Breast epithelium (tissue), 4 donors: ENCODE data around the gene DMRTB1. TPM values are rescaled to one million over a fixed set of nuclear protein-coding genes. Genes with fewer than 3 reads are reported as not detected.

Source experiments
- DNase-seq, 2 donors: peaks; one replicate each; pipeline ENCODE4 v3.0.0-alpha.2; 2019; ENCODE audit warnings: low spot score in 2 of 2
- H3K27ac ChIP-seq, 2 donors: fragments of 200-600 bp; sonication (generic) in 1 of 2; one replicate each; pipeline ENCODE4 v1.5.1; 2016 to 2019; ENCODE audit warnings: mild to moderate bottlenecking in 1 of 2
- H3K27me3 ChIP-seq, 2 donors: fragments of 200-600 bp; sonication (generic) in 1 of 2; one replicate each; pipeline versions ENCODE4 v1.5.1 to v1.6.0; 2017 to 2019; ENCODE audit warnings: control low read depth in 1 of 2, mild to moderate bottlenecking in 1 of 2
- H3K36me3 ChIP-seq: fragments of 200-600 bp; one replicate; pipeline ENCODE4 v1.5.1; 2019
- H3K4me1 ChIP-seq, 2 donors: fragments of 200-600 bp; sonication (generic); one replicate each; pipeline ENCODE4 v1.5.1; 2016 to 2019; ENCODE audit warnings: control low read depth in 1 of 2
- H3K4me3 ChIP-seq, 3 donors: fragments of 200-600 bp; sonication (generic); 1 replicate in 2 of 3; 2 replicates in 1 of 3; pipeline ENCODE4 v1.5.1; 2016 to 2019; ENCODE audit warnings: mild to moderate bottlenecking in 3 of 3, moderate library complexity in 2 of 3
- H3K9me3 ChIP-seq, 2 donors: fragments of 200-600 bp; sonication (generic) in 1 of 2; one replicate each; pipeline ENCODE4 v1.5.1; 2016 to 2019; ENCODE audit warnings: control low read depth in 1 of 2
- POLR2A ChIP-seq: fragments of 450-650 bp; IDR thresholded peaks from one replicate; pipeline ENCODE4 v1.6.1; 2016; ENCODE audit warnings: antibody characterized with exemption, mild to moderate bottlenecking, moderate library complexity
- POLR2AphosphoS5 ChIP-seq, 3 donors: sonication (generic); formaldehyde crosslinking; IDR thresholded peaks; one replicate each; pipeline ENCODE4 v1.6.1; 2017; ENCODE audit warnings: antibody characterized with exemption in 3 of 3
- intact Hi-C: fragments of 100-400 bp; cut with DNase I; formaldehyde crosslinking; loops from one replicate; pipeline ENCODE4 v1.15.1; 2023; ENCODE audit warnings: low total_unique reads
- total RNA-seq, 3 donors: library from RNA; depleted of rRNA; stranded (reverse); fragments of >200 nt; gene quantifications; one replicate each; pipeline ENCODE4 v1.1.0, GENCODE V29; 2016
- TF ChIP-seq, protein P1 (sequence below), 3 donors: fragments of 450-650 bp; IDR thresholded peaks; one replicate each; pipeline ENCODE4 v1.5.1; 2016 to 2017; ENCODE audit warnings: antibody characterized with exemption in 3 of 3, mild to moderate bottlenecking in 3 of 3, moderate library complexity in 3 of 3

The DMRTB1 gene
- total RNA-seq, 3 donors from 2014 or later: not detected

DNA sequence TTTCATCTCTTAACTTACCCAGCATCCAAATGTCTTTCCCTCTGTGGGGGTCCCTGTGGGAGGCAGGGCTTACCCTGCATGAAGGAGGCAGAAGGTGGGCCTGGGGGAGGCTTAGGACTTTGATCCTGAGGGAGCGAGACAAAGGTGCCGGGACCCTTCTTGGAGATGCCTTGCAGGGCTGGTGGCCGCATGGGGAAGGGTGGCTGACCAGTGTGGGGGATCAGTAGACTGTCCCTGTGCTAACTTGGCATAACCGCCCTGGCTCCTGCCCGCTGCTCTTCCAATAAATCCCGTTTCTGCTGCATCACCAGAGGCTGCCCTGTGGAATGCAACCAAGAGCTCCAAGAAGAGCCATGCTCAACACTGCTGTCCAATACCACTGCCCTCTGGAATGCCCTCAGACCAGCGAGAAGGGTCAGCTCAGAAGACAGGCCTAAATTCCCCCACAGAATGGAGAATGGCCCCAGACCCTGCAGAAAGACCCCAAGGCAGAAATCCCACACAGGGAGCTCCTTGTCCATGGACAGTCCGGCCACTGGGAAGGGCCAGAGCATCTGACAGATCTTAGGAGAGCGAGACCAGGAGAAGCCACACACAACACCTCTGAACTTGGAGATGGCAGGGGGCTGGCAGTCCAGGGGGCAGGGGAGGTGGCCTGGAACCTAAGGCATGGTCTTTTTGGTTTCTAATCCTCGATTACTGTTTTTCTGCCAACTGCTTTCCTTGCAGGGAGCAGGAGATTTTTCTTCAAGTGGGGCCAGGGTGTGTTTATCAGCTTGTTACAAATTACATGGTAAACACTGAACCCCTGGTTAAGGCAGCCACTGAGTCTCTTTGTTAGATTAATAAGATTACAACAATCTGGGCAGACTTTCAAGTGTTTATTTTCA lies 46.7 kb upstream of the DMRTB1 start:
- no peak for TF ChIP-seq POLR2A
- Histone ChIP-seq H3K9me3 (no peaks in the 10 kb centered on the region), H3K27ac (no peak overlapping the region), H3K27me3 (peaks cover 0 to 16% of the 10 kb centered on the region in 2 donors), H3K4me3 (no peak overlapping the region), H3K36me3 (no peaks in the 10 kb centered on the region), H3K4me1 (no peaks in the 10 kb centered on the region)
- intact Hi-C loops: no loop called here
- no peak for DNase-seq

DNA sequence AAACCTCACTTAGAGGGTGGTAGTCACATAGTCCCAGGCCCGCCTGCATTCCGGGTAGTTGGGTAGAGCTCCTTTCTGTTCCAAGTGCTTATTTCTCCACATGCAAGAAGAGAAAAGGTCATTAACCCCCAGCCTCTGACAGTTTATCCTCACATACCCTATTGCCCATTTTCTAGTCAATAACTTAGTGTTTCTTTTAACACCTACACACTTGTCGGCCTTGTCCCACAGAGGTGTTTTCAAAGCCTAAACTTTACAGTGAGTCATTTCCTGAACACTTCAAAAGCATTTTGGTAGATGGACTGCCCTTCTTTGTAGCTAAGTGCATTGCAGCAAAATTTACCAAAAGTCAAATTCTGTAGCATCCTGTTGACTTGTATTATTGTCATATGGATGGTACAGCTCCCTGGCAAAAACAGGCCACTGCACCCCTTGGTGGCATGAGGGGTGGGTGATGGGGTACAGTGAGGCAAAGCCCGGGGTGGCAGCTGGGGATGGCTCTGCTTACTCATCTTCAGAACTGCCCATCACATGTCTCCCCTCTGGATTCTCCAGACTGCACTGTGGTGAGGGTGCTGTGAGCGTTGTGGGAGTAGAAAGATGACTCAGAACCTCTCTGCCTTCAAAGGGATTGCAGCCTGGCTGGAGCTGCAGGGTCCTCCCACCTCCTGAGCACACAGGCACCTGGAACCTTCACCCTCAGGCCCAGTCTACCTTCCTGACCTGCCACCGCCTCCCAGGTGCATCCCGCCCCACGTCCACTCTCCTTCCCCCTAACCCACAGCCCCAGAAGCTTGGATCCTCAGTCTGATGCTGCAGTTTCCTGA lies 45.8 kb upstream of the DMRTB1 start:
- no peaks in the 10 kb centered on the region for H3K9me3 ChIP-seq

DNA sequence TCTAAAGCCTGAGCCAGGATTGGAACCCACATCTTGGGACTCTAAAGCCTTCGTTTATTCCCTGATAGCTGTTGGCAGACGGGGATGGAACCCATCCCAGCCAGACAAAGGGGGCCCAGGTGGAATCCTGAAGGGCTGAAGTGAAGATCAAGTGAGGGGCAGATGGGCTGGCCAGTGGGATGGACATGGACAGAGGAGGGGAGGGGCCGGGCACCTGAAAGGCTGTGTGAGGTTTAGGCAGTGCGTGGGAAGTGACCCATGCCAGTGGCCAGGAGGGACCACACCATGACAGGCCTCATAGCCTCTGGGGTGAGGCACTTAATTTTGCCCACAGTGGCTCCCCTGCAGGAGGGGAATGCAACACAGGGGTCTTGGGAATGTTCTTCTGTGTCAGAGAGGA lies 44.6 kb upstream of the DMRTB1 start:
- DNase-seq: no peak
- TF ChIP-seq, protein P1, sequence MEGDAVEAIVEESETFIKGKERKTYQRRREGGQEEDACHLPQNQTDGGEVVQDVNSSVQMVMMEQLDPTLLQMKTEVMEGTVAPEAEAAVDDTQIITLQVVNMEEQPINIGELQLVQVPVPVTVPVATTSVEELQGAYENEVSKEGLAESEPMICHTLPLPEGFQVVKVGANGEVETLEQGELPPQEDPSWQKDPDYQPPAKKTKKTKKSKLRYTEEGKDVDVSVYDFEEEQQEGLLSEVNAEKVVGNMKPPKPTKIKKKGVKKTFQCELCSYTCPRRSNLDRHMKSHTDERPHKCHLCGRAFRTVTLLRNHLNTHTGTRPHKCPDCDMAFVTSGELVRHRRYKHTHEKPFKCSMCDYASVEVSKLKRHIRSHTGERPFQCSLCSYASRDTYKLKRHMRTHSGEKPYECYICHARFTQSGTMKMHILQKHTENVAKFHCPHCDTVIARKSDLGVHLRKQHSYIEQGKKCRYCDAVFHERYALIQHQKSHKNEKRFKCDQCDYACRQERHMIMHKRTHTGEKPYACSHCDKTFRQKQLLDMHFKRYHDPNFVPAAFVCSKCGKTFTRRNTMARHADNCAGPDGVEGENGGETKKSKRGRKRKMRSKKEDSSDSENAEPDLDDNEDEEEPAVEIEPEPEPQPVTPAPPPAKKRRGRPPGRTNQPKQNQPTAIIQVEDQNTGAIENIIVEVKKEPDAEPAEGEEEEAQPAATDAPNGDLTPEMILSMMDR (IDR thresholded peaks at IDR 0.05): no peak
- no peak for TF ChIP-seq POLR2A
- TF ChIP-seq POLR2AphosphoS5 (IDR thresholded peaks at IDR 0.05): no peak
- Histone ChIP-seq H3K9me3 (no peaks in the 10 kb centered on the region), H3K36me3 (no peaks in the 10 kb centered on the region), H3K27ac (no peak overlapping the region), H3K27me3 (peaks cover 0 to 5% of the 10 kb centered on the region in 2 donors), H3K4me1 (no peaks in the 10 kb centered on the region), H3K4me3 (no peak overlapping the region)
- intact Hi-C loops: no loop called here

More for the DNA sequence above, 45.8 kb upstream of the DMRTB1 start:
- Histone ChIP-seq H3K4me3 (no peak overlapping the region), H3K36me3 (no peaks in the 10 kb centered on the region), H3K27ac (peak overlapping the region in 1 of 2 donors; percentile 7), H3K4me1 (no peaks in the 10 kb centered on the region), H3K27me3 (peaks cover 0 to 15% of the 10 kb centered on the region in 2 donors)
- TF ChIP-seq POLR2AphosphoS5 (IDR thresholded peaks at IDR 0.05) (no peak), POLR2A (no peak)
- TF ChIP-seq, protein P1 (IDR thresholded peaks at IDR 0.05): no peak
- intact Hi-C loops: no loop called here
- DNase-seq: no peak

DNA sequence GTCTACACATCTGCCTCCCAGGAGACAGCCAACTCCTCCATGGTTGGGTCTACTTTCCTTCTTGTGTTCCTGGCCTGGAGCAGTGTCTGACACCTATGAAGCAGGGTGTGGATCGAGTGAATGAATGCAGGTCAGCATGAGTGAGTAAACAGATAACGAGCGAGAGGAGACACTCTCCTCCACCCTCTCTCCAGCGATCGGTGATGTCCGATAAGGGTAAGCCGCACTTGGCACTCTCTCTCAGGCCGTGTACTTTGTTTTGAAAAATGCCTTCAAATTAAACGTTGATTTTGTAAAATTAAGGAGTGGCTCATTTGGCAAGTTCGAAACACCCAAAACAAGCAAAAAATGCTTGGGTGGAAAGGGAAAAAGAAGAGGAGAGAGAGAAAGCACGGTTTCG lies 43.8 kb upstream of the DMRTB1 start:
- Histone ChIP-seq H3K36me3 (no peaks in the 10 kb centered on the region), H3K27ac (no peak overlapping the region), H3K9me3 (no peaks in the 10 kb centered on the region), H3K27me3 (peaks cover 0 to 5% of the 10 kb centered on the region in 2 donors), H3K4me3 (no peak overlapping the region), H3K4me1 (no peaks in the 10 kb centered on the region)
- no peak for DNase-seq
- TF ChIP-seq POLR2AphosphoS5 (IDR thresholded peaks at IDR 0.05): no peak
- TF ChIP-seq, protein P1 (IDR thresholded peaks at IDR 0.05): no peak
- no peak for TF ChIP-seq POLR2A
- intact Hi-C loops: no loop called here

DNA sequence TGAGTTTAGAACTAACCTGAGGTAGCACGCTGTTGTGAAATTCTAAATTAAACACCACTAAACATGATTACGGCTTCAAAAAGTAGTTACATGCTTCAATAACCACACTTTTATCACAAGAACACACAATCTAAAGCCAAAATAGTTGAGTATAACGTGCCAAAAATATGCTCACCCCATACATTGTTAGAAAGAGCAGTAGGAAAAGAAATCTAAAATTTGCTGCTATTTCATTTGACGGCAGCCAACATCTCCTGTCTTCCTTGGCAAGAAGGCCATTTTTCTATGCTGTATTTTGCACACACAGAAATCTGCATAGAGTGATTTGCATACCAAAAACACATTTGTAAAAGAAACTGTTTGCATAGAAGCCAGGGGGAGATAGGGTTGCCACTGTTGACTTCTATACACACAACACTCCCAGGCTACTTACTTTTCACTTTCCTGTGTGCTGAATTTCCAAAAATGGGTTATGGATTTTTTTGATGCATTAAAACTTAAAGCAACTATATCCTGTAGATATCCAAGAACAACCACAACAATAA lies 42.9 kb upstream of the DMRTB1 start:
- H3K36me3 ChIP-seq: no peaks in the 10 kb centered on the region
- no peaks in the 10 kb centered on the region for H3K4me1 ChIP-seq
- intact Hi-C loops: loop anchor here (2.0 kb wide), 1 partner anchor 16 kb away; no protein-coding TSS in a partner anchor
- TF ChIP-seq, protein P1 (IDR thresholded peaks at IDR 0.05): no peak
- TF ChIP-seq POLR2AphosphoS5 (IDR thresholded peaks at IDR 0.05) (no peak), POLR2A (no peak)
- no peak for DNase-seq
- peaks cover 0 to 5% of the 10 kb centered on the region in 2 donors for H3K27me3 ChIP-seq
- H3K4me3 ChIP-seq: no peak overlapping the region
- H3K9me3 ChIP-seq: no peaks in the 10 kb centered on the region
- H3K27ac ChIP-seq: no peak overlapping the region
